Skeletal muscle tissue (tissue), 4 donors: ENCODE measurements around the gene KANK2. TPM values are rescaled to one million over a fixed set of nuclear protein-coding genes. Genes with fewer than 3 reads are reported as not detected.

Source experiments
- H3K27ac ChIP-seq: one replicate; pipeline ENCODE4 v1.7.0; 2013; ENCODE audit warnings: mild to moderate bottlenecking, low read depth, low read length, inconsistent platforms
- H3K27me3 ChIP-seq, 3 donors: one replicate each; pipeline ENCODE4 v1.7.0; 2013; ENCODE audit warnings: low read length in 3 of 3; ENCODE audit not compliant: control insufficient read depth in 3 of 3, insufficient read depth in 3 of 3
- H3K36me3 ChIP-seq, 3 donors: one replicate each; pipeline ENCODE4 v1.7.0; 2013; ENCODE audit warnings: low read length in 3 of 3; ENCODE audit not compliant: control insufficient read depth in 3 of 3, insufficient read depth in 3 of 3
- H3K4me1 ChIP-seq, 3 donors: one replicate each; pipeline ENCODE4 v1.7.0; 2013; ENCODE audit warnings: low read length in 3 of 3, mild to moderate bottlenecking in 3 of 3; ENCODE audit not compliant: control insufficient read depth in 3 of 3, insufficient read depth in 3 of 3
- H3K4me3 ChIP-seq, 3 donors: one replicate each; pipeline ENCODE4 v1.7.0; 2013; ENCODE audit warnings: low read length in 3 of 3
- H3K9ac ChIP-seq, 3 donors: one replicate each; pipeline ENCODE4 v1.7.0; 2013; ENCODE audit warnings: low read length in 3 of 3, mild to moderate bottlenecking in 3 of 3, moderate library complexity in 2 of 3, low read depth in 1 of 3
- H3K9me3 ChIP-seq, 3 donors: one replicate each; pipeline ENCODE4 v1.7.0; 2013; ENCODE audit warnings: low read length in 3 of 3; ENCODE audit not compliant: control insufficient read depth in 3 of 3
- total RNA-seq: library from RNA; depleted of rRNA; stranded (reverse); fragments of >200 nt; gene quantifications from one replicate; pipeline ENCODE4 v1.2.3, GENCODE V29; 2014
- donor health status: Osteomylitis.

The KANK2 gene
- total RNA-seq, 1 donor from 2014 or later: 53.2 TPM

- peaks cover 6 to 31% (median 22%) of the 10 kb centered on the region in 3 donors for H3K36me3 ChIP-seq
Observed at GRCh38 chr19:11226716-11227166, 29.4 kb upstream of the KANK2 start.

GRCh38 chr19:11225815-11226214 is 28.5 kb upstream of the KANK2 start:
- Histone ChIP-seq H3K27me3 (no peaks in the 10 kb centered on the region), H3K9ac (no peak overlapping the region), H3K27ac (no peak overlapping the region), H3K4me3 (no peak overlapping the region), H3K9me3 (peaks cover 5 to 9% (median 6%) of the 10 kb centered on the region in 3 donors), H3K4me1 (no peaks in the 10 kb centered on the region), H3K36me3 (peaks cover 14 to 32% (median 27%) of the 10 kb centered on the region in 3 donors)

More at GRCh38 chr19:11226716-11227166, 29.4 kb upstream of the KANK2 start:
- no peaks in the 10 kb centered on the region for H3K4me1 ChIP-seq
- no peak overlapping the region for H3K9ac ChIP-seq
- no peak overlapping the region for H3K4me3 ChIP-seq
- H3K9me3 ChIP-seq: peaks cover 0 to 3% (median 2%) of the 10 kb centered on the region in 3 donors
- H3K27ac ChIP-seq: no peak overlapping the region
- H3K27me3 ChIP-seq: no peaks in the 10 kb centered on the region

DNA sequence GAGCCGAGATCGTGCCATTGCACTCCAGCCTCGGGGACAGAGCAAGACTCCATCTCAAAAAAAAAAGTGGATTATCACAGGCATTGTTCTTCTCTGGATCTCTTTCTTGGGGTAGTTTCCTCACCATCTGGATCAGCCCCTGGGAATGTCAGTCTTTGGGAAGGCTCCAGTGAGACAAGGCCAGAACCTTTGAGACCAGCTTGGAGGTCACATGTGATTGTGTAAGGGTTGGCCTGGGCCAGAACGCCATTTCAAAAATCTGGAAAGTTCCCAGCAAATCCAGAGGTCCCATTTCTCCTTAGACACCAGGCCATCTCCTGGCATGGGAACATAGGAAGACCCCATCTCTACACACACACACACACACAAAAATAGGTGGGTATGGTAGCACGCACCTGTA is 27.8 kb upstream of the KANK2 start:
- Histone ChIP-seq H3K27me3 (no peaks in the 10 kb centered on the region), H3K36me3 (peaks cover 14 to 28% (median 27%) of the 10 kb centered on the region in 3 donors), H3K27ac (no peak overlapping the region)

DNA sequence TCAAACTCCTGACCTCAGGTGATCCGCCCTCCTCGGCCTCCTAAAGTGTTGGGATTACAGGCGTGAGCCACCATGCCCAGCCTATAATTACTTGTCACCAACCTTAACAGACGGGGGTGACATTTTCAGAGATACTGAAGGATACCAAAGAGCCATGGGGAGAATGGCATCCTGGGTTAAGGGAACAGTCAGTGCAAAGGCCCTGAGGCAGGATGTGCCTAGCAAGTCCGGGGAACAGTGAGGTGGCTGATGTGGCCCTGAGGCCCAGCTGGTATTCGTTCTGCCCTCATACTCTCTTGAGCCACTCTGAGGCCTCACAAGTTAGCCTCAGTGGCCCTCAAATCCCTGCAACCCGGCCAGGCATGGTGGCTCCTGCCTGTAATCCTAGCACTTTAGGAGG is 27.1 kb upstream of the KANK2 start:
- H3K4me1 ChIP-seq: no peaks in the 10 kb centered on the region
- H3K4me3 ChIP-seq: no peak overlapping the region
- no peak overlapping the region for H3K9ac ChIP-seq
- peaks cover 14 to 28% (median 27%) of the 10 kb centered on the region in 3 donors for H3K36me3 ChIP-seq
- peaks cover 5 to 9% (median 6%) of the 10 kb centered on the region in 3 donors for H3K9me3 ChIP-seq
- no peaks in the 10 kb centered on the region for H3K27me3 ChIP-seq
- H3K27ac ChIP-seq: no peak overlapping the region

More for the DNA sequence above, 27.8 kb upstream of the KANK2 start:
- Histone ChIP-seq H3K4me1 (no peaks in the 10 kb centered on the region), H3K4me3 (no peak overlapping the region), H3K9me3 (peaks cover 5 to 9% (median 6%) of the 10 kb centered on the region in 3 donors), H3K9ac (no peak overlapping the region)

- Histone ChIP-seq H3K9ac (no peak overlapping the region), H3K36me3 (peaks cover 14 to 27% (median 24%) of the 10 kb centered on the region in 3 donors), H3K27me3 (no peaks in the 10 kb centered on the region), H3K4me1 (no peaks in the 10 kb centered on the region), H3K4me3 (no peak overlapping the region), H3K27ac (no peak overlapping the region), H3K9me3 (peaks cover 5 to 9% (median 6%) of the 10 kb centered on the region in 3 donors)
Observed at GRCh38 chr19:11223200-11223599, 25.9 kb upstream of the KANK2 start.

GRCh38 chr19:11221082-11221598 is 23.8 kb upstream of the KANK2 start:
- H3K9ac ChIP-seq: no peak overlapping the region
- H3K4me3 ChIP-seq: no peak overlapping the region
- H3K4me1 ChIP-seq: no peaks in the 10 kb centered on the region
- peaks cover 5 to 9% (median 6%) of the 10 kb centered on the region in 3 donors for H3K9me3 ChIP-seq
- H3K27ac ChIP-seq: no peak overlapping the region
- H3K27me3 ChIP-seq: no peaks in the 10 kb centered on the region
- peaks cover 20 to 22% (median 22%) of the 10 kb centered on the region in 3 donors for H3K36me3 ChIP-seq

- no peak overlapping the region for H3K4me3 ChIP-seq
- H3K9ac ChIP-seq: no peak overlapping the region
- H3K27ac ChIP-seq: no peak overlapping the region
- peaks cover 22 to 26% (median 24%) of the 10 kb centered on the region in 3 donors for H3K36me3 ChIP-seq
- no peaks in the 10 kb centered on the region for H3K9me3 ChIP-seq
- no peaks in the 10 kb centered on the region for H3K4me1 ChIP-seq
- no peaks in the 10 kb centered on the region for H3K27me3 ChIP-seq
Observed at GRCh38 chr19:11214387-11214786, 17.0 kb upstream of the KANK2 start.

DNA sequence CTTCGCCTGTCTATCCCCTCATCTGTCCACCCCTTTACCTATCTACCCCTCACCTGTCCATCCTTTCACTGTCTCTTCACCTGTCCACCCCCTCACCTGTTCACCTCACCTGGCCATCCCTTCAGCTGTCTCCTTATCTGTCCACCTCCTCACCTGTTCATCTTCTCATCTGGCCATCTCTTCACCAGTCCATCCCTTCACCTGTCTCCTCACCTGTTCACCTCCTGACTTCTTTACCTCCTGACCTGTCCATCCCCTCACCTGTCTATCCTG is 13.2 kb upstream of the KANK2 start:
- peaks cover 18 to 26% (median 23%) of the 10 kb centered on the region in 3 donors for H3K36me3 ChIP-seq
- no peaks in the 10 kb centered on the region for H3K27me3 ChIP-seq
- no peak overlapping the region for H3K9ac ChIP-seq
- no peak overlapping the region for H3K27ac ChIP-seq
- no peaks in the 10 kb centered on the region for H3K4me1 ChIP-seq
- no peak overlapping the region for H3K4me3 ChIP-seq
- no peaks in the 10 kb centered on the region for H3K9me3 ChIP-seq

GRCh38 chr19:11209839-11210655 is 12.7 kb upstream of the KANK2 start:
- no peaks in the 10 kb centered on the region for H3K9me3 ChIP-seq
- no peak overlapping the region for H3K27ac ChIP-seq
- H3K36me3 ChIP-seq: peaks cover 14 to 22% (median 17%) of the 10 kb centered on the region in 3 donors
- peaks cover 0 to under 1% (median 0%) of the 10 kb centered on the region in 3 donors for H3K4me1 ChIP-seq
- H3K27me3 ChIP-seq: no peaks in the 10 kb centered on the region
- no peak overlapping the region for H3K4me3 ChIP-seq
- H3K9ac ChIP-seq: no peak overlapping the region
